Glomerular visceral epithelial cell (primary cell): ENCODE results near the gene MCCC2.
"Not testable (repeated sequence)": the region's sequence is repeated elsewhere in the genome, so short reads cannot be mapped to it uniquely, and the experiment has no call there.

Experiments
- DNase-seq: peaks from one replicate; pipeline ENCODE4 v3.0.0-alpha.2; 2016; ENCODE audit errors: extremely low spot score

Gene MCCC2

DNA sequence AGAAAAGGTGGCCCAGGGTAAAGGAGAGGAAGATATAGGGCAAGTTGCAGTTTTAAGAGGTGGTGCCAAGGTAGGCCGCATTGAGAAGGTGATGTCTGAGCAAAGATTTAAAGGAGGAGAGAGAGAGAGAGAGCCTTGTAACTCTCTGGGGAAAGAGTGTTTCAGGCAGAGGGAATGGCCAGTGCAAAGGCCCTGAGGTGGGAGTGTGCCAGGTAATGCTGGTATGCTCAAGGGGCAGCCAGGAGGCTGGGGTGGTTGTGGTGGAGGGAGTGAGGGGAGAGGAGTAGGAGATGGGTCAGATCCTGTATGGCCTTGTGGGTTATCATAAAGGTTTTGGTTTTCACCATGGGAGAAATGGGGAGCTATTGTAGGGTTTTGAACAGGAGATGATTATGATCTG, 9.9 kb downstream of the MCCC2 start:
- DNase-seq, result no peak

DNA sequence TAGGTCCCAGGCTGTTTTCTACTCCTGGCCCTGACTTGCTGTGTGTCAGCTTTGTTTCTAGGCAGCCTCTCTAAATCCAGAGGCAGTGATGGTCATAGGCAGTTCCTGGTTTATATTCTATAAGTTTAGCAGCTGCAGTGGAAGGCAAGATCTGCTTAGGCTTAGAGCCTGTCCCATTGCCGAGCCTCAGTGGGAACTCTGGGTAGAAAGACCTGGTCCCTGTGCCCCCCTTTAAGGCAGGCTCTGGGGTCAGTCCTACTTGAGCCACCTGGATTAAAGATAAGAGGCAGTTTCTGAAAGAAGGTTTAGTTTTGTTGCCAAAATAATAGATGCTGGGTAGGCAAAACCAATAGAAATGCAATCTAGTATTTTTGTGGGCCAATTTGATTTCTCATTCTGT, 13.6 kb downstream of the MCCC2 start:
- no peak for DNase-seq

DNA sequence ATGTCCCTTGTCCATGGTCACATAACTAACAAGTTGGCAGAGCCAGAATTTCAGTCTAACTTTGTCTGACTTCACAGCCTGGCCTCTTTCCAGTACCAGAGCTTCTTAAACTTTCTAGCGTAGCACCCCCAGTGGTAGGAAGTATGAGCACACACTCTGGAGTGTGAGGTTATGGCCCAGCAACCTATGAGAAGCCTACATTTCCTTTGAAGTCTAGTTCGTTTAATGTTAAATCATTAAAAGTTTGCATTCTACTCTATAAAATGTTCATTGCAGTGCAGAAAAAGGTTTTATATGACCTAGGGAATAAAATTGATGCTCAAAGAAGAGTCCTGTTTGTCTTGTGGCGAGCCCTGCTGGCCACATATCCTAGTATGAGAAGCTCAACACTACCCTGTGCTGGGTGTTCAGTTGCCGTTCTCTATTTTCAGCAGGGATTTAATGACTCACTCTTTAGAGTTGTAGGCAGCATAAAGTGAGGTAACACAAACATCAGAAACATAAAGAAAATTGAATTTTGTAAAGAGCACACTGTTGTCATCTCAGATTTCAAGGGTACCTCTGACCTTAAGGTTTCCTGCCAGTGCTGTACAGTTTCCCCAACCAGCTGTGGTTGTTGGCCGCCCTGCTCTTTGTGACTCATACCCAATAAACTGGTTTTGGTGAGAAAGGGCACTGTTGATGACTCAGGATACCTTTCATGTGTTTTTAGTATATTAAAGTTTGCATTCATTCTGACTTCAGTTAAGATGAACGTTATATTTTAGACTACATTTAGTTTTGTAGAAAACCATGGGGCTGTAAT, 14.3 kb downstream of the MCCC2 start:
- DNase-seq, result peak; percentile 88

DNA sequence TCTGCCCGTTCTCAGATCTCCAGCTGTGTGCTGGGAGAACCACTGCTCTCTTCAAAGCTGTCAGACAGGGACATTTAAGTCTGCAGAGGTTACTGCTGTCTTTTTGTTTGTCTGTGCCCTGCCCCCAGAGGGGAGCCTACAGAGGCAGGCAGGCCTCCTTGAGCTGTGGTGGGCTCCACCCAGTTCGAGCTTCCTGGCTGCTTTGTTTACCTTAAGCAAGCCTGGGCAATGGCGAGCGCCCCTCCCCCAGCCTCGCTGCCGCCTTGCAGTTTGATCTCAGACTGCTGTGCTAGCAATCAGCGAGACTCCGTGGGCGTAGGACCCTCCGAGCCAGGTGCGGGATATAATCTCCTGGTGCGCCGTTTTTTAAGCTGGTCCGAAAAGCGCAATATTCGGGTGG, 22.8 kb downstream of the MCCC2 start:
- DNase-seq, result not testable (repeated sequence)

DNA sequence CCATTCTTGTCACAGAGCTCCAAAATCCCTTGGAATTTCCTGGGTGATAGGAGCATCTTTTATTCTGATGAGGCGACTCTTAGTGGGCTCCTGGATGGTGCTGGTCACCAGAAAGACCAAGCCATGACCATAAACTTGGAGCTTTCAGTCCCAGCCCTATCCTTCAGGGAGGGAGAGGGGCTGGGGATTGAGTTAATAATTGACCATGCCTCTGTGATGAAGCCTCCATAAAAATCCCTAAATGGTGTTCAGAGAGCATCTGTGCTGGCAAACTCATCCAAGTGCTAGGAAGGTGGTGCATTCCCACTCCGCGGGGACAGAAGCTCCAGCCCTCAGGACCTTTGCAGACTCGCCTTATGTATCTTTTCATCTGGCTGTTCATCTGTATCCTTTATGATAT, 28.7 kb downstream of the MCCC2 start:
- no peak for DNase-seq

DNA sequence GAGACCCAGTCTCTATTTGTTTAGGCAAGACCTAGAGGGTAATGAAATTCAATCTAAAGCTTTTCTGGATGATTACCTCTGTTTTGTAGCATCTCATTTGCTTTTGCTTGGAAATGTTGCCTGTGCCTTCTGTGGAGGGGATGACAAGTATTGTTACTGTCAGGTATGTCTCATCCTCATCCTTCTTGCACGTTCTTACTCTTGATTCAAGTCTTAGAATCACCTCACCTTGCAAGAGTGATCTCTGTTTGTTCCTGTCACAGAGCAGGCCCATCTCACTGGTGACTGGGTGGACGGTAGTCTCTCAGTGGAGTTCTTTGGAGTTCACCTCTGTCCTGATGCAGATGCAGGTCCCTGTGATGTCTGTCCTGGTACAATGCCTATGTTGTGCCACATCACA, 33.5 kb downstream of the MCCC2 start:
- no peak for DNase-seq

DNA sequence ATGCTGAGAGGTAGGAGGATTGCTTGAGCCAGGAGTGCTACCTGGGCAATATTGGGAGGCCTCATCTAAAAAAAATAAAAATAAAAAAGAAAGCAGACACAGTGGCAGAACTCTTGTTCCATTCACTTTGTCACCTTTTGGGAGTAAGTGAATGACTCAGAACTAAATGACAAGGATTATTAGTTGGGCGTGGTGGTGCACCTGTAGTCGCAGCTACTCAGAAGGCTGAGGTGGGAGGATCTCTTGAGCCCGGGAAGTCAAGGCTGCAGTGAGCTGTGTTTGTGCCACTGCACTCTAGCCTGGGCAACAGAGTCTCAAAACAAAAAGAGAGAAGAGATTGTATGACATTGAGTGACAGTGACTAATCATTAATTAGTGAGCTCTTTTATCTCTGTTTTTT, 34.1 kb downstream of the MCCC2 start:
- DNase-seq, result no peak

DNA sequence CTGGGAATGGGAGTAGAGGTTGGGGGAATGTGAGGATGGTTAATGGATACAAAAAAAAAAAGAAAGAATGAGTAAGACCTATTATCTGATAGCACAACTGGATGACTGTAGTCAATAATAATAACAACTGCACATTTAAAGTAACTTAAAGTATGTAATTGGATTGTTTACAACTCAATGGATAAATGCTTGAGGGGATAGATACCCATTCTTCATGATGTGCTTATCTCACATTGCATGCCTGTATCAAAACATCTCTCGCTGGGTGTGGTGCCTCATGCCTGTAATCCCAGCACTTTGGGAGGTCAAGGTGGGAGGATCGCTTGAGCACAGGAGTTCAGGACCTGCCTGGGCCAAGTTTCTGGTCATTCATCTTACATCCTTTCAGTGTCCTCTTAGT, 34.6 kb downstream of the MCCC2 start:
- no peak for DNase-seq

DNA sequence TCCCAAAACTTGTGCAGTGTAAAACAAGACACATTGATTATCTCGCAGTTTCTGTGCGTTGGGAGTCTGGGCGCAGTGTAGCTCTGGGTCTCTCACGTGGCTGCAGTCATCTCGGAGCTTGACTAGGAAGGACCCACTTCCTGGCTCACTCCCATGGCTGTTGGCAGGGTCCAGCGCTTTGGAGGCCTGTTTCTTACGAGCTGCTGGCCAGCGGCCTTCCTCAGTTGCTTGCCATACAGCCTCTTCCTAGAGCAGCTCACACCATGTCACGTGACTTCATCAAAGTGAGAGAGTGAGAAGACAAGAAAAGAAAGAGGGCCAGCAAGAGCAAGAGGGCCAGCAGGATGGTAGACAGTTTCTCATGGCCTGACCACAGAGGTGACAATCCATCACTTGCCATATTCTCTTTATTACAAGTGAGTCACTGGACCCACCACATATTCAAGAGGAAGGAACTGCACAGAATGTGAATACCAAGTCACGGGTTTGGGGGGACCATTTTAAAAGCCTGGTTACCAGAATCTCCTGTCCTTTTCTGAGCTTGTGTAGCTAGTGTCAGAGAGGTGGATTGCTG, 36.2 kb downstream of the MCCC2 start:
- DNase-seq, result no peak

DNA sequence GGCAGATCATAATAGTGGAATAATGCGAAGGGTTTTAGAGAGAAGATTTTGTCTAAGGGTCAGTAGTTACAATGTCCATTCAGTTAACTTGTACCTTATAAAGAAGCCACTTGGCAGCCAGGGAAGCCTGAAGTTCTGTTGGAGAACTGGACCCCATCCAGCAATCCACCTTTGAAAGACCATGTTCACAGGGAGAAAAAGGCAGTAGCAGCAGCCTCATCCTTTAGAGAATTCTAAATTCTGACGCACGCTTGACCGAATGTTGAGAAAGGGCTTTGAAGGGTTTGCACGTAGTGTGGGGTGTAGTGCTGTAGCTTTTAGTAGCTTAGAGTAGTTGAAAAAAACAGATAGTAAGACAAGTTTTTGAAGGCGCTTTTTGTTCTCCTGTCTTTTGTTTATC, 42.8 kb downstream of the MCCC2 start:
- DNase-seq, result no peak

DNA sequence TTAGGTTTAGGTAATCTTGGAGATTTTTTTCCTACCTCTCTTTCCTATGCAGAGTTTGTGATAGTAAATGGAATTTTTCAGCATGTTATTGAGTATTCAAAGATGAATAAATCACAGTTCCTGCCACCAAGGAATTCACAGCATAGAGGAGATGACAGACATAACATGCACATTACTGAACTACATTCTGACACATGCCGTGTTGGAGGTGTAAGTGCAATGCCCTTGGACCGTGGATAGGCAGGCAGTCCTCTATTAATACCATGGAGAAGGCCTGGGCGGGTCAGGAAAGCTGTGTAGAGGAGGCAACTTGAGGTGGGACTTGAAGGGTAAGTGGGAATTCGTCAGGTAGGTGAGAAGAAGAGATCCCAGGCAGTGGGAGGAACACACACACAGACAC, 43.9 kb downstream of the MCCC2 start:
- DNase-seq, result no peak

DNA sequence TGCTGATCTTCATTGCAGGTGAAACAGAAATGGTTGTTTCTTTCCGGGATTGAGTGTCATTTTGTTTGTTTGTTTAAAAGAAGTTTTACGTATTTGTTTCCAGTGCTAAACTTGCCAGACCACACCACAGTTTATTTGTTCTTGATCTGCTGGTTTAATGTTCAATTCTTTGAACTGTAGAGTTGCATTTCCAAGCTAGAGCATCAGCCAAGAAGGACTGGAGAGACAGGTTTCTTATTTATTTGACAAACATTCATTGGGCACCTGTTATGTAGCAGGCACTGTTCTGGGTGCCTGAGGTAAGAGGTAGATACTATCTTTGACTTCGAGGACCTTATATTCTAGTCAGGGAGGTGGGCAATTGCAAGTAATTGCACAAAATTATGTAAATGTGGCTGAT, 45.0 kb downstream of the MCCC2 start:
- no peak for DNase-seq

DNA sequence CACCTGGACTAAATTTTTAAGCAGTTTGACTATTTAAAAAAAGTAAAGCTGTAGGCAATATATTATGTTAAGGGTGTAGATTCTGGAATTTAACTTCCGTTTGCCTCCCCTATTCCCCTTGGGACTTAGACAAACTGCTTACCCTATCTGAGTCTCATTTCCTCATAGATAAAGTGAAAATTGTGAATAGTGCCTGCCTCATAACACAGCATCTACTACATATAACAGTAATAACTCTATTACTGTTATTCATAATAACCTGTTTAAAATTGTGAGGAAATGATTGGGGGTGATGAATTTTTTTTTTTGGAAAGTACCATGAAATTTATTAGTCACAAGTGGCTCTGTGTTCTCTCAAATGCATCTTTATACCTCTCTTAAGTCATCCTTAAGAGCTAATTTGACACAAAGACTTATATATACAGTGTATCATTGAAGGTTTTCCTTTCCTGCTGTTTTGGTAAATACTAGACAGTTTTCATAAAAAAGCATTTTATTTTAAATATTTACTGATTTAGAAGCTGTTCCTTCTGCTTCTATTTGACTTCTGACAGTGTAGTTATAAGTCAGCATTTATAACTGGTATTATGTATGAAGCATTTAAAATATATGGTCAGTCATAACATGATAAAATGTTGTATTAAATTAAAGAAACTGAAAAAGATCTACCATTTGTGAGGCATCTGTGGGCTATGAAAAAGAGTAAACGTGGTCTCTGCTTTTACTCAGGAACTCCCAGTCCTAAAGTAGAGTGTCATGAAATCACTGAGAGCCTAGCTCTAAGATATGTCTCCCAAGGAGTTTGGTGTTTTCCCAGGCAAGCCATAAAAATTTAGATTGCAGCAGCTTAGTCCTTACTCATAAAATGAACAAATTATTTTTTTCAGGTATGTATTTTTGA, 46.4 kb downstream of the MCCC2 start:
- no peak for DNase-seq

DNA sequence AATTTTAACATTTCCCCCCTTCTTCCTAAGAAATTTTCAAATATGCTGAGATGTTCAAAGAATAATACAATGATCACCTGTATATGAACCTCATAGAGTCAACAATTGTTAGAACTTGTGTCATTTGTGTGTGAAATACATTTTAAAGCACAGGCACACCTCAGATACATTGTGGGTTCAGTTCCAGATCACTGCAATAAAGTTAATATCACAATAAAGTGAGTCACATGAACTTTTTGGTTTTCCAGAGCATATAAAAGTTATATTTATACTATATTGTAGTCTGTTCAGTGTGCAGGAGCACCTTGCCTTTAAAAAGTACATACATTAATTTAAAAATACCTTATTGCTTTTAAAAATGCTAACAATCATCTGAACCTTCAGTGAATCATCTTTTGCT, 50.0 kb downstream of the MCCC2 start:
- no peak for DNase-seq

DNA sequence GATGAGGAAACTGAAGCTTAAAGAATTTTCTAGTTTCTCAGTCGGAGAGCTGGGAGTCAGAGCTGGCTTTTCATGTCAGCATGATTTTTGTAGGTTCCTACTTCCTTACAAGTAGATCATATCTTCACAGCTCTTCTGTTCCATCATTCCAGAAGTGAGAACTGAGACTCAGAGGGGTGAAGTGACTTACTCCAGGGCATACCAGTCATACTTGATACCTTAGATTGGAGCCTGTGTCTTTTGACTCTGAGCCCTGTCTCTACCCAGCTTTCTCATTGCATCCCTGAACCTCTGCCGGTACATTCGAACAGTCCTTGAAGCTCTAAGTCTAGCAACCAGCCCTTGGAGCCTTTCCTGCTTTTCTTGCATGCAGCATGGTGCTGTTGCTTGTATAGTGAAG, 53.3 kb downstream of the MCCC2 start:
- DNase-seq, result no peak

DNA sequence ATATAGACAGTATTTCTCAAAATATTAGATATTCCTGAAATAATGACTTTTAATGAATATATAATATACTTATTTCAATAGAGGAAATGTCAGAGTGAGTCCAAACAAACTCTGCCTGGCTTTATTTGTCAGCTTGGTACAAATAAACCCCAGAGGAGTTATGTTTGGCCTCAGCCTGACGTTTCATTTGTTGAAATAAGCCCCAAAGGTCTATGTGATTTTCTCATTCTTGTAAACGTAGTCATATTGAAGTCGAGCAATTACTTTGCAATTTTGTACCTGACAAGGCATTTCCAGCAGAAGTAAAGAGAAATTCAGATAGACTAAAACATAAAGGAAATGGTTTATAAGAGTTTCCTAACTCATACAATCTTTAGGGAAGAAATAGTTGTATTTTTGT, 57.9 kb downstream of the MCCC2 start:
- DNase-seq, result no peak

DNA sequence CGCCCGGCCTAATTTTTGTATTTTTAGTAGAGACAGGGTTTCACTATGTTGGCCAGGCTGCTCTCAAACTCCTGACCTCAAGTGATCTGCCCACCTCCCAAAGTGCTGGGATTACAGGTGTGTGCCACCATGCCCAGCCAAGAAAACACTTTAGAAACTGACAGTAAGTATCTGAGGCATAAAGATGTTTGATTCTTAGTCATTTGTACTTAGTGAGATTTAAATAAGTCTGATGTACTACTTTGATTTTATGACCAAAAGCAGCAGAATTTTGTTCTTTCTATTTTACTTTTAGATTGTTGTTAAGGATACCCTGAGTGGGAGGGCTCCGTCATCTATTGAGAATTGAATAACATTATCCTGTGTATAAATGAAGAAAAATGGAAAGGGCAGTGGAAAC, 63.8 kb downstream of the MCCC2 start:
- not testable (repeated sequence) for DNase-seq

DNA sequence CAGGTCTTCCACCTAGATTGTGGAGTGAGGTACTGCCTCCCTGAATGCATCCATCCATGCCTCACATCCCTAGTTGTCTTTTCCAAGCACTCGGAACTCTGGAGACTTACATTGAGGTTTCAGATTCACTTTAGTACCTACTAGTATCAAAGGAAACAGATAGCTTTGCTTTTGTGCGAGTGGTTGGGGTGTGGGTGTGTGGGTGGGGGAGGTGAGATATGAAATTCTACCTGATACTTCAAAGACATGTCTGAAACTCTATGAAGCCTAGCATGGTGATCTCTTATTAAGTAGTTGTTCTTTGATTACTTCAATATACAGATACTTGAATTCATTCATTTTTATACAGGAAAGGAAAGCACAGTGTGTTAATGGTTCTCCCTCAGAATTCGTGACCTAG, 64.4 kb downstream of the MCCC2 start:
- no peak for DNase-seq

DNA sequence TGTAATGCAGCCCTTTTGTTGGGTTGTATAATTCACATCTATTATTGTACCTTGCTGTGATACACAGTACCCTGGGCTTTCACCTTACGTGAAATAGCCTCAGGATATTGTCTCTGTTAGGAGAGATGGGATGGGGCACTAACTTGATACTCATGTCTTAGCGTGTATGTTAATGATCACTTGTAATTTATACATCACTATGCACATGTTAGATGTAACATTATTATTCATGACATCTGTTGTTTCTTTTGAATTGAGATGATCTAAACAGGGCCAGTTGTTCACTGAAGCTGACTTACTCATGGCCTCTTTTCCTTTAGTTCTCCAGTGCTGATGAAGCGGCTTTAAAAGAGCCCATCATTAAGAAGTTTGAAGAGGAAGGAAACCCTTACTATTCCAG, 65.2 kb downstream of the MCCC2 start:
- DNase-seq, result no peak

DNA sequence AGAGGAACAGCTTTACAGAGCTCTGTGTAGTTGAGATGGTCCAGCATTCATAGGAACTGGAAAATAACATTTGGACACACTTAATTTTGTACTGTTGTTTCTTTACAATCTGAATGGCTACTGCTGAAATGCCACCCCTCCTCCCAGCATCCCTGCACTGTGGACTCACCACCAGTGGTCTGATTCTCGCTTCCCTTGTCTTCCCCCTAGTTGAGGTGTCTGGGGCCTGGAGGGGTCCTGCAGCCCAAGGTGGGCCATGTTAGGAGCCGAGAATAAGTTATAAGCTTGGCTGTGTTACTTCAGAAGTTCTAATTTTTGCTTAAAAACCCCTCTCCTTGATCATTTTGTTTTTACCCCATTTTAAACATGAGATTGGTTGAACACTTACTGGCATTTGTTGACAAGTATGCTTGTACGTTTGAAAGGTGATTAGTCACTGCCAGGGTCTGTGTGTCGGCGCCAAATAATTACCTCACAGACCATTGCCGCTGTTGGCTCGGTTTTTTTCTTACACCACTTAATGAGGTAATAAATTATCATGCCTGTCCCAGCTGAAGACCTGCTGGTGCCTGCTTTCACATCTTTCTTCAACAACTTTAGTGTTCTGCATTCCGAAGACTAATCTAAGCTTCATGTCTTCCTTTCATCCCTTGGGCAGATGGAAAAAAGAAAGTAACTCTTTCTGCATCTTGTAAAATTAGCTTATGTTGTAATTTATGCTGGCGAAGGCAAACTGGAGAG, 65.8 kb downstream of the MCCC2 start:
- no peak for DNase-seq

DNA sequence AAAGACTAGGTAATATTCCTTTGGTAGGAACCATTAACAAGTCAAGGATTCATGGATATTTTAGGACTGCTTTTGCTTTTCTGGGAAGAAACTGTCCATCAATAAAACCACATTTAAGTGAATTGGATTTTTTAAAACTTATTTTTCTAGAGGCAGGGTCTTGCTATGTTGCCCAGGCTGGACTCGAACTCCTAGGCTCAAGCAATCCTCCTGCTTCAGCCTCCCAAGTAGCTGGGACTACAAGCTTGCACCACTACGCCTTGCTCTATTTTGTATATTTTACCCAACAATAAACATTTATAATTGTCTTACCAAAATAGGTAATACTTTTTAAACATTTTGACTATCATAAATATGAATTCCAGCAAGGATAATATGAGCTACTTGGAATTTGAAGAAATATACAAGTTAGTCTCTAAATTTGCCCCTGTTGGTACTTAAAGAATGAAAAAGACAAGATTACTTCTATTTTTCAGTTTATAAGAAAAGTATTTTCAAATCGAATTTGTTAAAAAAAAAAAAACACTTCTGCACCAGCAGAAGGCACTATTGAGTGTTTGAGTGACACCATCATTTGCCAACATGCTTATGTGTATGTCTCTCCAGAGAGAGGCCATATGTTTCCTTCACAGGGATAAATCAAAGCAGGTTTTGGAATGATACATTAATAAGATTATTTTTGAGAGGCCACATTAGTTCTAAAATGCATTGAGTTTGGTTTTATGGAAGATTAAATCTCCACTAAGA, 71.9 kb downstream of the MCCC2 start:
- no peak for DNase-seq
